Left renal pelvis (tissue), 4 donors: ENCODE data around the gene OSBP2. TPM values are rescaled to one million over a fixed set of nuclear protein-coding genes. Genes with fewer than 3 reads are reported as not detected.

Source experiments
- DNase-seq, 4 donors: peaks; one replicate each; pipeline ENCODE4 v3.0.0-alpha.2; 2013; ENCODE audit warnings: low read depth in 4 of 4, low spot score in 3 of 4
- polyA plus RNA-seq, 4 donors: library from polyadenylated mRNA; unstranded; fragments of 120-200 nt; gene quantifications; one replicate each; pipeline ENCODE4 v1.2.1, GENCODE V29; 2013; ENCODE audit not compliant: insufficient read length in 4 of 4

Gene OSBP2
- polyA plus RNA-seq, 4 donors, result 5.8 to 7.9 (median 6.1) TPM

DNA sequence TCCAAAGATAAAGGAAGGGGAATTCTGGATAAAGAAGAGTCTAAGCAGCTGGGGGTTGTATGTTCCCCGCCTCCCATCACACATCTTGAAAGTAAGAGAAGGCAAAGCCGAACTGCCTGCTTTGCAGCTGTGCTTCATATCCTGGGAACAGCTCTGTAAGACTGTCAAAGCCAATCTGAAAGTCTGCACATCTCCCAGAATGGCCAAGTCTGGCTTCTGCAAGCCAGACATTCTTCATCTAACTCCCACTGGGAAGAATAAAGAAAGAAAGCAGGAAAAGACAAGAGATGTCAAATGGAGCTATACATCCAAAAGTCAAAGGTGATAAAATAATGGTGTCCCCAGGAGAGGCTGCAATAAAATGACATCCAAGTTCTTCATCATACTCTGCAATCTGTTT is 258.5 kb downstream of the OSBP2 start:
- no peak for DNase-seq

DNA sequence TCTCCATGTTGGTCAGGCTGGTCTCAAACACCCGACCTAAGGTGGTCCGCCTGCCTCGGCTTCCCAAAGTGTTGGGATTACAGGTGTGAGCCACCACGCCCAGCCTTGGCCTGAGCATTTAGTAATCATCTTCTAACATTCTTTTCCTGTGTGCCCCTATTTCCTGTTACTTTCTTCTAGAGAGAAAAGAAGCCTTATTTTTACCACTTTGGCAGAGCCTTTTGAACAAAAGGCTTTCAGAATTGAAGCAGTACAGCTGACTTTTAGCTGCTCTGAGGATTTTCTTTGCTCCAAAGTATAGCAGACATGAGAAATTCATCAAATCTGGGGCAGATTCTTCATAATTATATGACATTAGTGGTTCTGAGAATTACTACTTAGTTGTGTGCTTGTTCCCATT is 260.5 kb downstream of the OSBP2 start:
- no peak for DNase-seq

Other genes with a start within 250 kb of the OSBP2 start
- gene SEC14L3, start 222.9 kb upstream of the OSBP2 start, polyA plus RNA-seq, result under 1 TPM in 2 of 4 donors, not detected in 2; 0.07 to 0.09 TPM
- gene SEC14L4, start 189.2 kb upstream of the OSBP2 start, polyA plus RNA-seq, result 1 to 10 TPM in 1 of 4 donors, under 1 TPM in 3; 0.44 to 1.1 (median 0.68) TPM
- 10 to 100 TPM in 1 of 4 donors, 1 to 10 TPM in 3; 4.2 to 10.0 (median 6.3) TPM for gene SEC14L6, start 148.1 kb upstream of the OSBP2 start, polyA plus RNA-seq
- 10 to 100 TPM in 3 of 4 donors, under 1 TPM in 1; 0.79 to 37.4 (median 23.7) TPM for gene GAL3ST1, start 120.2 kb upstream of the OSBP2 start, polyA plus RNA-seq
- gene PES1, start 103.0 kb upstream of the OSBP2 start, polyA plus RNA-seq, result 10 to 100 TPM; 47.1 to 69.6 (median 66.9) TPM
- gene TCN2, start 87.7 kb upstream of the OSBP2 start, polyA plus RNA-seq, result 10 to 100 TPM; 25.8 to 62.3 (median 50.4) TPM
- 1 to 10 TPM; 1.3 to 2.1 (median 1.5) TPM for gene SLC35E4, start 59.1 kb upstream of the OSBP2 start, polyA plus RNA-seq
- 10 to 100 TPM in 1 of 4 donors, 1 to 10 TPM in 3; 4.5 to 10.7 (median 6.6) TPM for gene DUSP18, start 27.0 kb upstream of the OSBP2 start, polyA plus RNA-seq